Measurements from ENCODE around the gene ASRGL1. TPM values are rescaled to one million over a fixed set of nuclear protein-coding genes. Genes with fewer than 3 reads are reported as not detected.

Gene ASRGL1
- total and polyA plus RNA-seq, 12 donors, result 1.3 to 9.1 (median 3.1) TPM

GRCh38 chr11:62307950-62308349 lies 29.3 kb upstream of the ASRGL1 start:
- DNase-seq (no peak), ATAC-seq (no peak)
- Histone ChIP-seq H3K27ac (no peak overlapping the region), H3K9me3 (peaks cover 0 to 15% (median 7%) of the 10 kb centered on the region in 11 donors), H3K36me3 (no peaks in the 10 kb centered on the region), H3K4me3 (no peak overlapping the region), H3K27me3 (peaks cover 0 to 28% (median 13%) of the 10 kb centered on the region in 7 donors), H3K4me1 (peaks cover 0 to 11% (median 0%) of the 10 kb centered on the region in 9 donors)
- intact Hi-C loops (cut with DNase I), result loop anchor here in 1 of 10 donors (10.0 kb wide), 1 partner anchor 83 kb away; no protein-coding TSS in a partner anchor
- TF ChIP-seq, protein P1, sequence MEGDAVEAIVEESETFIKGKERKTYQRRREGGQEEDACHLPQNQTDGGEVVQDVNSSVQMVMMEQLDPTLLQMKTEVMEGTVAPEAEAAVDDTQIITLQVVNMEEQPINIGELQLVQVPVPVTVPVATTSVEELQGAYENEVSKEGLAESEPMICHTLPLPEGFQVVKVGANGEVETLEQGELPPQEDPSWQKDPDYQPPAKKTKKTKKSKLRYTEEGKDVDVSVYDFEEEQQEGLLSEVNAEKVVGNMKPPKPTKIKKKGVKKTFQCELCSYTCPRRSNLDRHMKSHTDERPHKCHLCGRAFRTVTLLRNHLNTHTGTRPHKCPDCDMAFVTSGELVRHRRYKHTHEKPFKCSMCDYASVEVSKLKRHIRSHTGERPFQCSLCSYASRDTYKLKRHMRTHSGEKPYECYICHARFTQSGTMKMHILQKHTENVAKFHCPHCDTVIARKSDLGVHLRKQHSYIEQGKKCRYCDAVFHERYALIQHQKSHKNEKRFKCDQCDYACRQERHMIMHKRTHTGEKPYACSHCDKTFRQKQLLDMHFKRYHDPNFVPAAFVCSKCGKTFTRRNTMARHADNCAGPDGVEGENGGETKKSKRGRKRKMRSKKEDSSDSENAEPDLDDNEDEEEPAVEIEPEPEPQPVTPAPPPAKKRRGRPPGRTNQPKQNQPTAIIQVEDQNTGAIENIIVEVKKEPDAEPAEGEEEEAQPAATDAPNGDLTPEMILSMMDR (IDR thresholded peaks at IDR 0.05), result no peak

GRCh38 chr11:62309991-62310390 lies 27.3 kb upstream of the ASRGL1 start:
- no peaks in the 10 kb centered on the region for H3K36me3 ChIP-seq
- ATAC-seq, result no peak
- H3K27ac ChIP-seq, result no peak overlapping the region
- no peak for DNase-seq
- H3K4me1 ChIP-seq, result peaks cover 0 to 11% (median 0%) of the 10 kb centered on the region in 9 donors
- H3K9me3 ChIP-seq, result peaks cover 0 to 15% (median 7%) of the 10 kb centered on the region in 11 donors
- no peak overlapping the region for H3K4me3 ChIP-seq
- intact Hi-C loops (cut with DNase I), result loop anchor here in 8 of 10 donors (2.0 to 10.0 kb wide), 5 partner anchors 85 to 515 kb away; partner anchors contain the start of genes FEN1 (in 1 of the 8) and TMEM258 (in 1 of the 8)
- H3K27me3 ChIP-seq, result peaks cover 0 to 41% (median 18%) of the 10 kb centered on the region in 7 donors
- TF ChIP-seq, protein P1 (IDR thresholded peaks at IDR 0.05), result no peak
- WGBS, 2 donors, result 56 to 57% methylated on average over 7 of the region's 7 CpGs

DNA sequence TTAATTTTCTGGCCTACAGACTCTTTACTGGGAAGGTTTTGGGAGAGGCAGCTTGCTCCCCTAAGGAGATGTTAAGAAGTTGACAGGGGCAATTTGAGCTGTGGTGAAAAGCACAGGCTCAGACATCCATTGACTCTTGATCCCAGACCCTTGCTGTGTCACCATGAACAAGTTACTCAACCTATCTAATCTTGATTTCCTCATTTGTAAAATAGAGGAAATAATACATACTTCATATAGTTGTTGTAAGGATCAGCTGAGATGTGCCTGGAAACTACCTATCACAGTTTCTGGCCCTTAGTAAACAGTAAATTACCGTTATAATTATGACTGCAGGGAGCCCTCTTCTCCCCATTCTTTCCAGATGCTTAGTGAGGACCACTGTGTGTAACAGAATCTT lies 21.8 kb upstream of the ASRGL1 start:
- Histone ChIP-seq H3K9me3 (no peaks in the 10 kb centered on the region), H3K4me3 (no peak overlapping the region), H3K4me1 (peaks cover 0 to 11% (median 0%) of the 10 kb centered on the region in 9 donors), H3K27ac (no peak overlapping the region), H3K27me3 (peaks cover 0 to 31% (median 8%) of the 10 kb centered on the region in 7 donors), H3K36me3 (no peaks in the 10 kb centered on the region)
- DNase-seq (no peak), ATAC-seq (no peak)
- intact Hi-C loops (cut with DNase I), result loop anchor here in 1 of 10 donors (10.0 kb wide), 1 partner anchor 521 kb away; the partner anchor contains the start of genes FEN1 and TMEM258
- WGBS, 2 donors, result 71 to 80% methylated on average over 1 of the region's 1 CpG
- TF ChIP-seq, protein P1 (IDR thresholded peaks at IDR 0.05), result no peak

DNA sequence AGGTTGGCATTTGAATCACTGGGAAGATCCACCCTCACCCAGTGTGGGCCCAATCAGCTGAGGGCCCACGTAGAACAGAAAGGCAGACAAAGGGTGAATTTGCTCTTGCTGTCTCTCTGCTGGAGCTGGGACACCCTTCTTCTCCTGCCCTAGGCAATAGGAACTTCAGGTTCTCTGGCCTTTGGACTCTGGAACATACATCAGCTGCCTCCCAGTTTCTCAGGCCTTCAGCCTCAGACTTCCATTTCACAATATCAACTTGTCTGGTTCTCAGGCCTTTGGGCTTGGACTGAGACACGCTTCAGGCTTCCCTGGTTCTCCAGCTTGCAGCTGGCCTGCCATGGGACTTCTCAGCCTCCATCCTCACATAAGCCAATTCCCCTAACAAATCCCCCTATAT lies 14.7 kb upstream of the ASRGL1 start:
- WGBS, 2 donors, result 68 to 73% methylated on average over 2 of the region's 2 CpGs
- peaks cover 0 to 25% (median 12%) of the 10 kb centered on the region in 7 donors for H3K27me3 ChIP-seq
- H3K4me3 ChIP-seq, result no peak overlapping the region
- no peak for ATAC-seq
- no peaks in the 10 kb centered on the region for H3K36me3 ChIP-seq
- DNase-seq, result no peak
- no peaks in the 10 kb centered on the region for H3K9me3 ChIP-seq
- intact Hi-C loops (cut with DNase I), result no loop called here
- peaks cover 0 to 3% (median 0%) of the 10 kb centered on the region in 9 donors for H3K4me1 ChIP-seq
- H3K27ac ChIP-seq, result no peak overlapping the region
- TF ChIP-seq, protein P1 (IDR thresholded peaks at IDR 0.05), result no peak

Data from heart right ventricle (tissue), 16 donors.